T-helper 1 cell treated with Interleukin-12 subunit alpha and Interleukin-12 subunit beta and Interleukin-4 antibody, amounts not matched to agents 30 μg/mL and 1 μg/mL, for 36 hours (primary cell): ENCODE measurements around the gene ZNF689.
A peak's percentile ranks its signal among the peaks of the same experiment; 100 is the strongest.

Experiments
- H3K27ac Mint-ChIP-seq: one replicate; pipeline ENCODE4 v1.8.0; 2021; ENCODE audit warnings: mild to moderate bottlenecking, mixed read lengths
- H3K27me3 Mint-ChIP-seq: one replicate; pipeline ENCODE4 v1.8.0; 2021; ENCODE audit warnings: low read depth, mixed read lengths
- H3K36me3 Mint-ChIP-seq: one replicate; pipeline ENCODE4 v1.8.0; 2021; ENCODE audit warnings: low read depth, mixed read lengths
- H3K4me1 Mint-ChIP-seq: one replicate; pipeline ENCODE4 v1.8.0; 2021; ENCODE audit warnings: low read depth, mixed read lengths
- H3K4me3 Mint-ChIP-seq: one replicate; pipeline ENCODE4 v1.8.0; 2021; ENCODE audit warnings: mild to moderate bottlenecking, moderate library complexity, mixed read lengths
- H3K9me3 Mint-ChIP-seq: one replicate; pipeline ENCODE4 v1.8.0; 2021; ENCODE audit warnings: mixed read lengths

ZNF689 gene

DNA sequence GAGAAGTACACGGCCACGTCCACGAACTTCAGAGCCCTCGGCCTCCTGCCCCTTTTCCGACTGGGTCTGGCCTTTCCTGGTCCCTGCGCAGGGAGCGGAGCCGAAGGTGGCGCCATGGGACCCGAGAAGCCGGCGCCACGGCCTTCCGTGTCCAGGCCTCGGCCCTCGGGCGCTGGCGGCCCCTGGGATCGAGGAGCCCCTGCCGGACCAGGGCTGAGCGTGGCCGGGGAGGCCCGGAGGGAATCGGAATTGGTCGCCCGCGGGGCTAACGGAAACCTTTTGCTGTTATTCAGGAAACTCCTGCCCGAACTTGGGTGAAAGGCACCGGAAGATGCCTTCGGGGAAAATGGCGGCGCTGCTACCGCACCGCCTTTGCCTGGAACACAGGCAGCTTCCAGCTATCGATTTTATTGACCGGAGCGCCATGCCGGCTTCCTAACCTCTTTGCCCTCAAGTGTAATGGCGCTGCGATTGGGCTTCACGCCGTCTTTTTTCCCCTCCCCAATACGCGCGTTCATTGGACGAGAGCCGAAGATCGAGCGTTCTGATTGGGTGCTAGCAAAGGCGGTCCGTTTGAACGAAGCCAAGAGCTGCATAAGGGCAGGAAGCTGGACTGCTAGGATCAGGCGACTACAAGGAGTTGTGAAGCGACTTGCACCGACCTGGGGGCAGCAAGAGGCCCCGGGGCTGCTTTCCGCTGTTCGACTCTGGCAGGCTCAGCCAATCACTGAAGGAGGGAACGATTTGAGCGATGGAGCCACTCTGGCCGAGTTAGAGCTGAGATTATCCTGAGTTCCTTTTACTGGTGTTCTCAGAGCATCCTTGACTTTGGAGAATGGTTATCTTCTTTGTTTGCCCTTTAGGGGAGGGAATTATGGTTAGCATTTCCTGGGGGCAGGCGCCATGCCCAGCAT, at the start of gene ZNF689:
ZNF689 (minus strand) TSS at position 464 of the 914 bp plus-strand sequence; CDS start at position 116, 348 bp downstream.
- Mint-ChIP-seq H3K4me1 (peaks cover 18% of the 10 kb centered on the region), H3K27ac (peak within 1 kb of the TSS; percentile 92), H3K9me3 (no peaks in the 10 kb centered on the region), H3K27me3 (no peaks in the 10 kb centered on the region), H3K36me3 (peaks cover 13% of the 10 kb centered on the region), H3K4me3 (peak within 1 kb of the TSS; percentile 89)

DNA sequence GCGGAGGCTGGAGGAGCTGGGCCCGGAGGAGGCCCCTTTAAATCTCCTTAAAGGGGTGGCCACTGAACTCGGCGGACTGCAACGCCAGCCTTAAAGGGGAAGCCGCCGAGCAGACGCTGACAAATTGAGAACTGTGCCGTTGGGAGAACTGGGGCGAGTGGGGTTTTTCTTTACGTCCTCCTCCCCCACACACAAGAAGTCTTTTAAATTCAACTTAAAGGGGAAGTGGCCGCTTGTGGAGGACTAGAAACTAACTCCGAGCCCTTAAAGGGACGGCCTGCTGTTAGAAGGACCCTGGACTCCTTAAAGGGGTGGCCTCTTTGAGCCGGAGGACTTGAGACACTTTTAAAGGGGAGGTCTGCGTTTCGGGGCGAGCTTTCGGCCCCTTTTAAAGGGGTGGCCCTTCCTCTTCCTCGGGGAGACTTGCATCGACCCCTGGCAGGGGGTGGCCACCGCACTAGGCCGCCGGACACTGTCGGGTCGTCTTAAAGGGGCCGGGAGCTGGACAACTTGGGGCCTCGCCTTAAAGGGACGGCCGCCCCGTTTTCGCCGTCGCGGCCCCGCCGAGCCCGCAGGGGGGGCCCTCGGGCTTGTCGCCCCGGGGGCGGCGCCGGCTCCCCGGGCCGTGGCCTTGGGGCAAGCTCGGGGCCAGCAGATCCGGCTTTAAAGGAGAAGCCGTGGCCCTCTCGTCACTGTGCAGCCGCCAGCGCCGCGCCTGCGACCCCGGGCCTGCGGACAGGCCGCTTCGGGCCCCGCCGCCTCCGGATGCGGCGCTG, 48.7 kb upstream of the ZNF689 start:
- Mint-ChIP-seq H3K4me1 (peaks cover 42% of the 10 kb centered on the region), H3K4me3 (peak overlapping the region; percentile 99), H3K36me3 (peaks cover 46% of the 10 kb centered on the region), H3K27ac (peak overlapping the region; percentile 100), H3K9me3 (no peaks in the 10 kb centered on the region), H3K27me3 (no peaks in the 10 kb centered on the region)

GRCh38 chr16:30657866-30658730, 47.9 kb upstream of the ZNF689 start, which contains the start of gene FBRS:
Gene FBRS (plus strand): TSS chr16:30658431. CDS start chr16:30659519, 1,088 bp downstream.
- Mint-ChIP-seq H3K4me1 (peaks cover 35% of the 10 kb centered on the region), H3K9me3 (no peaks in the 10 kb centered on the region), H3K36me3 (peaks cover 39% of the 10 kb centered on the region)

GRCh38 chr16:30656974-30657865, 47.0 kb upstream of the ZNF689 start:
- Mint-ChIP-seq H3K27ac (peak overlapping the region; percentile 84), H3K4me3 (peak overlapping the region; percentile 76), H3K27me3 (no peaks in the 10 kb centered on the region), H3K4me1 (peaks cover 41% of the 10 kb centered on the region), H3K9me3 (no peaks in the 10 kb centered on the region), H3K36me3 (peaks cover 45% of the 10 kb centered on the region)

More at GRCh38 chr16:30657866-30658730, 47.9 kb upstream of the ZNF689 start, which contains the start of gene FBRS:
- H3K4me3 Mint-ChIP-seq: peak within 1 kb of the TSS; percentile 99
- peak within 1 kb of the TSS; percentile 100 for H3K27ac Mint-ChIP-seq
- no peaks in the 10 kb centered on the region for H3K27me3 Mint-ChIP-seq

- H3K27ac Mint-ChIP-seq: no peak overlapping the region
- H3K27me3 Mint-ChIP-seq: no peaks in the 10 kb centered on the region
- peaks cover 39% of the 10 kb centered on the region for H3K4me1 Mint-ChIP-seq
- H3K9me3 Mint-ChIP-seq: no peaks in the 10 kb centered on the region
- H3K4me3 Mint-ChIP-seq: peak overlapping the region; percentile 48
- H3K36me3 Mint-ChIP-seq: peaks cover 38% of the 10 kb centered on the region
These were observed 46.2 kb upstream of the ZNF689 start for GRCh38 chr16:30656388-30656787.

DNA sequence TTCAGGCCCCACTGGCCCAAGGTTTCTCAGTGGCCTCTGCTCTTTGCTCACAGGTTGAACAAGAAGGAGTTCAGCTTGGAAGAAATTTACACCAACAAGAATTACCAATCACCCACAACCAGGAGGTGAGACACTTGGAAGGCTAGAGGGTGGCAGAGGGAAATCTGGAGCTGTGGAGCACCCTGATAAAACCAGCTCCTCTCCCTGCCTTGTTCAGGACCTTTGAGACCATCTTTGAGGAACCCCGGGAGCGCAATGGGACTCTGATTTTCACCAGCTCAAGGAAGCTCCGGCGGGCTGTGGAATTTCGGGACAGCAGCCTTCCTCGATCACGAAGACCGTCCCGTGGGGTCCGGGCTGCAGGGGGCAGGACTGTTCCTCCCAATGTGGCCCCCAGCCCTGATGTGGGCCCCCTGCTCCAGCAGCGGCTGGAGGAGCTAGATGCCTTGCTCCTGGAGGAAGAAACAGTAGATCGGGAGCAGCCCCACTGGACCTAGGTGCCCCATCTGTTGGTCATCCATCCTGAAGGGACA, 45.7 kb upstream of the ZNF689 start:
- peaks cover 35% of the 10 kb centered on the region for H3K36me3 Mint-ChIP-seq
- H3K27me3 Mint-ChIP-seq: no peaks in the 10 kb centered on the region
- H3K27ac Mint-ChIP-seq: no peak overlapping the region
- no peaks in the 10 kb centered on the region for H3K9me3 Mint-ChIP-seq
- H3K4me1 Mint-ChIP-seq: peaks cover 36% of the 10 kb centered on the region
- peak overlapping the region; percentile 48 for H3K4me3 Mint-ChIP-seq

GRCh38 chr16:30654856-30655255, 44.7 kb upstream of the ZNF689 start:
- Mint-ChIP-seq H3K27me3 (no peaks in the 10 kb centered on the region), H3K9me3 (no peaks in the 10 kb centered on the region), H3K4me1 (peaks cover 37% of the 10 kb centered on the region), H3K27ac (no peak overlapping the region), H3K36me3 (peaks cover 32% of the 10 kb centered on the region), H3K4me3 (no peak overlapping the region)

GRCh38 chr16:30652718-30653117, 42.5 kb upstream of the ZNF689 start:
- Mint-ChIP-seq H3K27me3 (no peaks in the 10 kb centered on the region), H3K36me3 (peaks cover 29% of the 10 kb centered on the region)

DNA sequence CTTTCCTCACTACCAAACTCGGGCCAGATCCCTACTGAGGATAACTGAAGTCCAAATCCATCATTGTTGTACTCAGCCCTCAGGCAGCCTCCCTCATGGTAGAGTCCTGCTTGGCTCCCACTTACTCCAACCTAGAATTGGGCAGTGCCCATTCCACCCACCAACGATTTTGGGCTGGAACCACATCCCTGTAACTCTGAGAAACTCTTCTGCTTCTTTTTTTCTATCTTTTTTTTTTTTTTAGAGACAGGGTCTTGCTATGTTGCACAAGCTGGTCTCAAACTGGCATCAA, 41.8 kb upstream of the ZNF689 start:
- Mint-ChIP-seq H3K4me3 (peak overlapping the region; percentile 84), H3K4me1 (peaks cover 34% of the 10 kb centered on the region), H3K27me3 (no peaks in the 10 kb centered on the region), H3K9me3 (no peaks in the 10 kb centered on the region), H3K27ac (peak overlapping the region; percentile 82), H3K36me3 (peaks cover 29% of the 10 kb centered on the region)

More at GRCh38 chr16:30652718-30653117, 42.5 kb upstream of the ZNF689 start:
- H3K4me3 Mint-ChIP-seq: peak overlapping the region; percentile 84
- peaks cover 41% of the 10 kb centered on the region for H3K4me1 Mint-ChIP-seq
- H3K27ac Mint-ChIP-seq: peak overlapping the region; percentile 82
- no peaks in the 10 kb centered on the region for H3K9me3 Mint-ChIP-seq

DNA sequence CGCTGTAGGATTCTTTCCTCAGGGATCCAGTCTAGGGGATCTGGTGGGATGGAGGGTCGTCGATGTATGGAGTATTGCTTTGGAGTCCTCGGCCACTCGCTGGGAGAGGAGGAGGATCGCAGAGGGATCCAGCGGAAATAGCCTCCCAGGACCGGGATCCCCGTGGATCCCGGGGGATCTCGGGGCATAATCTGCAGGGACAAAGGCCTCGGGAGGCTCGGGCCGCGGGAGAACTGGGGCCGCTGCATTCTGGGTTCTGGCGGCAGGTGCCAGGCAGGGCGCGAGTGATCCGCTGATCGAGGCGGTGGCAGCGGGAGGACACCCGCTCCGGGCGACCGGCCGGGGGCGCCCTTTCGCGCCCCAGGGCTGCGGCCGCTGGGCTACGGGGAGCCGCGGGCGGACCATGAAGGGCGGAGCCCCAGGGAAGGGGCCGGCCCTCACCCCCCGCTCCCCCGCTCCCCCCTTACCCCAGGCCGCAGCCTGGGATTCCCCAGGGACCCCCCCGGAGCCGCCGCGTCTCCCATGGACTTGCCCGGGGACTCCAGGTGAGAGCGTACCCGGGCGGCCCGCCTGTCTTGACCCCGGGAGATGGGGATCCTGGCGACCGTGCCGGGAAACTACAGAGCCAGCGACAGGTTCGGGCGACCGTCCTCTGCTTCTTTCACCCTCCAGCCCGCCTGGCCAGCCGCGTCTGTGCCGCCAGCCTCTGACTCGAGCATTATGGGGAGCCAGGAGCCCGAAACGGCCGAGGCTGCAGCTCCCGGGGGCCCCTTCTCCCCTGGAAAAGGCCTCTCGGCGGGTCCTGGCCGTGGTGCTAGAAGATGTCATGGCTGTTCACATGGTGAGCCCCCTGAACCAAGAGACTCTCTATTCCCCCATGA, 41.2 kb upstream of the ZNF689 start:
- peaks cover 28% of the 10 kb centered on the region for H3K36me3 Mint-ChIP-seq
- H3K4me3 Mint-ChIP-seq: peak overlapping the region; percentile 96
- peaks cover 29% of the 10 kb centered on the region for H3K4me1 Mint-ChIP-seq
- H3K27ac Mint-ChIP-seq: peak overlapping the region; percentile 97
- no peaks in the 10 kb centered on the region for H3K27me3 Mint-ChIP-seq
- H3K9me3 Mint-ChIP-seq: no peaks in the 10 kb centered on the region

GRCh38 chr16:30650369-30651123, 40.4 kb upstream of the ZNF689 start, which contains the start of gene PRR14:
Gene PRR14 (plus strand): TSS chr16:30650960. CDS start chr16:30651646, 686 bp downstream.
- Mint-ChIP-seq H3K27ac (peak within 1 kb of the TSS; percentile 97), H3K4me1 (peaks cover 26% of the 10 kb centered on the region), H3K27me3 (no peaks in the 10 kb centered on the region), H3K36me3 (peaks cover 25% of the 10 kb centered on the region), H3K9me3 (no peaks in the 10 kb centered on the region), H3K4me3 (peak within 1 kb of the TSS; percentile 96)
